GM18870 (cell line): ENCODE results near the gene CHTOP.

Experiments
- ATAC-seq: cut with Tn5 transposase; IDR thresholded peaks from one replicate; pipeline ENCODE4 v1.9.1; 2021; ENCODE audit warnings: moderate library complexity; ENCODE audit not compliant: unreplicated experiment

The CHTOP gene

GRCh38 chr1:153683854-153684253 lies 50.0 kb downstream of the CHTOP start:
- no peak for ATAC-seq

- ATAC-seq, result no peak
These were observed 51.0 kb downstream of the CHTOP start for GRCh38 chr1:153684892-153685291.

GRCh38 chr1:153685544-153686340 lies 51.9 kb downstream of the CHTOP start:
- ATAC-seq, result no peak

GRCh38 chr1:153687346-153688125 lies 53.7 kb downstream of the CHTOP start:
- no peak for ATAC-seq

- ATAC-seq, result no peak
These were observed 54.4 kb downstream of the CHTOP start for GRCh38 chr1:153688276-153688675.

- no peak for ATAC-seq
These were observed 55.0 kb downstream of the CHTOP start for GRCh38 chr1:153688736-153689328.

- no peak for ATAC-seq
These were observed 59.6 kb downstream of the CHTOP start for GRCh38 chr1:153693466-153693865.
